ENCODE data around the gene TPPP3.

GRCh38 chr16:67437513-67437912 is 44.2 kb upstream of the TPPP3 start:
- TF ChIP-seq CTCF (IDR thresholded peaks at IDR 0.05) (no peak), POLR2A (IDR thresholded peaks at IDR 0.05) (no peak)

All from thyroid gland (tissue), 4 donors.